HepG2 (cell line): ENCODE measurements around the gene CEL. TPM values are rescaled to one million over a fixed set of nuclear protein-coding genes. Genes with fewer than 3 reads are reported as not detected.

Experiments
- ATAC-seq: fragments of 200-7000 bp; cut with Tn5 transposase; 3 replicates; pipeline ENCODE4 v1.9.1; 2020; ENCODE audit warnings: mild to moderate bottlenecking, moderate library complexity
- BruUV-seq: library from RNA; stranded (reverse); fragments of 400-500 nt; replicated peaks from 2 replicates; lab custom pipeline; 2021; lab: Mats Ljungman, UMichigan
- CTCF ChIA-PET: fragments of 300-600 bp; formaldehyde crosslinking; extraction: SDS; loops from one replicate; lab custom pipeline; 2021; ENCODE audit warnings: low total read pairs, inconsistent platforms, low intra/inter-chr PET ratio; lab: Yijun Ruan, JAX
- POLR2A ChIA-PET: fragments of 350-600 bp; sonication (Branson Sonifier 250); formaldehyde crosslinking; loops from one replicate; lab custom pipeline; 2020; ENCODE audit warnings: antibody characterized with exemption, inconsistent platforms; lab: Yijun Ruan, JAX
- DNase-seq: peaks from one replicate; pipeline ENCODE4 v3.0.0-alpha.2; 2015; ENCODE audit warnings: low spot score
- FAIRE-seq: peaks from 3 replicates; lab custom pipeline; 2011; peaks lifted over from hg19 to GRCh38; lab: Jason Lieb, UNC
- H2AFZ ChIP-seq: one replicate; pipeline ENCODE4 v1.6.1; 2011; ENCODE audit warnings: low read length, inconsistent platforms
- H3K27ac ChIP-seq: fragments of 300-600 bp; 3 replicates; pipeline ENCODE4 v1.8.0; 2011; ENCODE audit warnings: mixed run types, mild to moderate bottlenecking, mixed read lengths, low read length, inconsistent platforms; ENCODE audit not compliant: insufficient read depth; ENCODE audit errors: extremely low read length
- H3K27me3 ChIP-seq, 2 experiments: fragments of 200-600 bp in 1 of 2; 2 replicates in 1 of 2; 3 replicates in 1 of 2; pipeline versions ENCODE4 v1.6.0 to v1.8.0; 2011; ENCODE audit warnings: low read length in 2 of 2, mild to moderate bottlenecking in 2 of 2, moderate library complexity in 2 of 2, inconsistent platforms in 1 of 2; ENCODE audit not compliant: insufficient read depth in 2 of 2, control insufficient read depth in 1 of 2
- H3K36me3 ChIP-seq, 2 experiments: fragments of 200-600 bp in 1 of 2; replicated peaks in 1 of 2; 2 replicates in 1 of 2; 3 replicates in 1 of 2; pipeline versions ENCODE4 v1.5.1 to v1.8.0; 2011; ENCODE audit warnings: low read length in 2 of 2, inconsistent platforms in 1 of 2; ENCODE audit not compliant: insufficient read depth in 2 of 2, control insufficient read depth in 1 of 2
- H3K4me1 ChIP-seq: 2 replicates; pipeline ENCODE4 v1.5.1; 2012; ENCODE audit warnings: low read length, inconsistent platforms; ENCODE audit not compliant: insufficient read depth
- H3K4me2 ChIP-seq: 2 replicates; pipeline ENCODE4 v1.6.0; 2011; ENCODE audit warnings: low read depth, low read length, inconsistent platforms
- H3K4me3 ChIP-seq, 3 experiments: fragments of 200-600 bp in 1 of 3; sonication (generic), shearing (Covaris generic) in 1 of 3; replicated peaks in 1 of 3; 2 replicates each; pipeline ENCODE4 v1.5.1; 2011 to 2016; ENCODE audit warnings: low read length in 3 of 3, inconsistent platforms in 2 of 3, low read depth in 2 of 3, mild to moderate bottlenecking in 2 of 3, control low read depth in 1 of 3, mixed read lengths in 1 of 3; ENCODE audit not compliant: insufficient read depth in 1 of 3
- H3K79me2 ChIP-seq: one replicate; pipeline ENCODE4 v1.6.1; 2011; ENCODE audit warnings: low read length, inconsistent platforms; ENCODE audit not compliant: insufficient read depth
- H3K9ac ChIP-seq: 2 replicates; pipeline ENCODE4 v1.6.0; 2011; ENCODE audit warnings: mild to moderate bottlenecking, low read depth, low read length, inconsistent platforms; ENCODE audit not compliant: insufficient read depth
- H3K9me3 ChIP-seq: 2 replicates; pipeline ENCODE4 v1.5.1; 2012; ENCODE audit warnings: mild to moderate bottlenecking, low read length
- H4K20me1 ChIP-seq: 2 replicates; pipeline ENCODE4 v1.6.0; 2011; ENCODE audit warnings: inconsistent platforms, mild to moderate bottlenecking, low read length, moderate library complexity; ENCODE audit not compliant: insufficient read depth
- DR1 ChIP-seq: sonication (generic); formaldehyde crosslinking; IDR thresholded peaks from 2 replicates; pipeline ENCODE4 v1.8.0; 2021; ENCODE audit warnings: mild to moderate bottlenecking, missing genetic modification reagents, inconsistent platforms
- ISL2 ChIP-seq: sonication (generic); formaldehyde crosslinking; IDR thresholded peaks from 2 replicates; pipeline ENCODE4 v1.5.0; 2020; ENCODE audit warnings: missing genetic modification reagents
- JUNB ChIP-seq: sonication (generic); formaldehyde crosslinking; IDR thresholded peaks from 2 replicates; pipeline ENCODE4 v1.8.0; 2022; ENCODE audit warnings: missing genetic modification reagents, mild to moderate bottlenecking, borderline replicate concordance
- KAT7 ChIP-seq: IDR thresholded peaks from 2 replicates; pipeline ENCODE4 v1.6.1; 2018; ENCODE audit warnings: borderline replicate concordance, missing compliant biosample characterization
- MTA1 ChIP-seq: sonication (generic); formaldehyde crosslinking; IDR thresholded peaks from 2 replicates; pipeline ENCODE4 v1.4.0; 2020; ENCODE audit warnings: missing genetic modification reagents, mild to moderate bottlenecking, borderline replicate concordance
- ZMAT3 ChIP-seq: sonication (generic); formaldehyde crosslinking; conservative IDR thresholded peaks from 2 replicates; pipeline ENCODE4 v1.7.0; 2021; ENCODE audit warnings: missing genetic modification reagents
- ZNF720 ChIP-seq: sonication (generic); formaldehyde crosslinking; IDR thresholded peaks from 2 replicates; pipeline ENCODE4 v1.4.0; 2020; ENCODE audit warnings: missing genetic modification reagents
- ZNF883 ChIP-seq: sonication (generic); formaldehyde crosslinking; IDR thresholded peaks from 2 replicates; pipeline ENCODE4 v1.5.1; 2020; ENCODE audit warnings: mild to moderate bottlenecking, missing genetic modification reagents; ENCODE audit errors: not compliant biosample characterization
- WGBS: methylation state at CpG from one replicate; pipeline ENCODE4 v1.1.6; 2017; ENCODE audit warnings: low lambda C conversion rate; 5-methylcytosine and 5-hydroxymethylcytosine counted together
- in situ Hi-C: cut with HindIII; loops from 2 replicates; pipeline ENCODE4 v1.10.0; 2017; ENCODE audit warnings: low pct_unique_long_range_greater_than_20kb; ENCODE audit not compliant: extremely low pct_ligation_motif_present
- intact Hi-C: fragments of 100-400 bp; cut with micrococcal nuclease; formaldehyde crosslinking; loops from one replicate; pipeline ENCODE4 v1.10.0; 2022; ENCODE audit not compliant: unreplicated experiment
- polyA plus RNA-seq, 8 experiments: library from polyadenylated mRNA; depleted of rRNA in 3 of 8; stranded (reverse) in 7 of 8; unstranded in 1 of 8; fragments of >200 nt; fragmentation: Illumina TruSeq in 4 of 8; extraction: Trizol in 4 of 8; gene quantifications; 2 replicates each; pipeline versions ENCODE4 v1.2.1 to v1.2.3, GENCODE V29; 2011 to 2016; ENCODE audit warnings: low read depth in 4 of 8, missing spikeins in 1 of 8, mixed read lengths in 1 of 8; ENCODE audit not compliant: insufficient read depth in 1 of 8
- total RNA-seq, 5 experiments: library from RNA; depleted of rRNA; stranded (reverse); fragments of >200 nt; fragmentation: Illumina TruSeq; extraction: Trizol; gene quantifications; 2 replicates each; pipeline ENCODE4 v1.2.3, GENCODE V29; 2016; ENCODE audit warnings: low read depth in 1 of 5
- TF ChIP-seq, protein P1 (sequence below): IDR thresholded peaks from 2 replicates; pipeline ENCODE4 v1.6.1; 2016; ENCODE audit warnings: missing compliant biosample characterization, missing genetic modification reagents, borderline replicate concordance
- TF ChIP-seq, protein P2 (sequence below): sonication (generic); formaldehyde crosslinking; conservative IDR thresholded peaks from 2 replicates; pipeline ENCODE4 v1.5.0; 2020; ENCODE audit warnings: missing genetic modification reagents
- TF ChIP-seq, protein P3 (sequence below), 2 experiments: IDR thresholded peaks; 2 replicates each; pipeline ENCODE4 v1.6.1; 2011 to 2012; ENCODE audit warnings: low read length in 2 of 2, borderline replicate concordance in 1 of 2, low read depth in 1 of 2, mild to moderate bottlenecking in 1 of 2, moderate library complexity in 1 of 2

The CEL gene
- total and polyA plus RNA-seq, 2 of the 13 experiments (the other 11 are each of a cell fraction or from before 2014, with no cell fraction given): 0.63 to 1.5 TPM

DNA sequence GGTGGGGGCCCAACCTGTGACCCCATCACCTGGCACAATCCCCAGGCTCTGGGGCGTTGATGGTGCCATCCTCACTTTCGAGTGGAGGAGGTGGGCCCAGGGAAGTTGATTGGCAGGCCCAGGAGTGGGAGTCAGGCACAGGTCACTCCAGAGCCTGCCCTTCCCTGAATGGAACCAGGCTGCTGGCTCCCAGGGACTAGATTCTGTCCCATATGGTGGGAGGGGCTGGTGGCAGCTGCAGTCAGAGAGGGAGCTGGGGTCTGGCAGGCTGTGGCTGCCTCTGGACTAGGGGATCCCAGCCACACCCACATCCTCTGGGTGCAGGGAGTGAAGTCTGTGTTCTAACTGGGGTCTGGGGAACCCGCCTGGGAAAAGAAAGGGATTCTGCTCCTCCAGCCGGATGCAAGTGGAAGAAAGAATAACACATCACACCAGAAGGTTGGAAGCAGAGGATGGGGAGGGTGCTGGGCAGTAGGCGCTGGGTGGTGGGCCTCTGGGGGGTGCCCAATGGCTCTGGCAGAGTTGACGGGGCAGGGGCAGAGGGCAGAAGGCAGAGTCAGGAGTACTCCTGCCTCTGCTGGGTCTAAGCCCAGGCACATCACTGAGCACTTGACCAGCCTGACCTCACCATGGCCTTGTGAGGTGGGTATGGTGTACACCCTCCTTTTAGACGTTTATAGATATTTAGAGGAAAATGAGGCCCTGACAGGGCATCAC lies 25.8 kb downstream of the CEL start:
- no peaks in the 10 kb centered on the region for H3K4me1 ChIP-seq
- TF ChIP-seq KAT7 (CRISPR knock-in tag): no peak
- no peak for TF ChIP-seq ZNF720
- no peak for TF ChIP-seq ZMAT3 (CRISPR knock-in tag)
- TF ChIP-seq, protein P1, sequence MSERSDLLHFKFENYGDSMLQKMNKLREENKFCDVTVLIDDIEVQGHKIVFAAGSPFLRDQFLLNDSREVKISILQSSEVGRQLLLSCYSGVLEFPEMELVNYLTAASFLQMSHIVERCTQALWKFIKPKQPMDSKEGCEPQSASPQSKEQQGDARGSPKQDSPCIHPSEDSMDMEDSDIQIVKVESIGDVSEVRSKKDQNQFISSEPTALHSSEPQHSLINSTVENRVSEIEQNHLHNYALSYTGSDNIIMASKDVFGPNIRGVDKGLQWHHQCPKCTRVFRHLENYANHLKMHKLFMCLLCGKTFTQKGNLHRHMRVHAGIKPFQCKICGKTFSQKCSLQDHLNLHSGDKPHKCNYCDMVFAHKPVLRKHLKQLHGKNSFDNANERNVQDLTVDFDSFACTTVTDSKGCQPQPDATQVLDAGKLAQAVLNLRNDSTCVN (CRISPR knock-in tag): no peak
- TF ChIP-seq ZNF883: no peak
- no peak for TF ChIP-seq JUNB
- TF ChIP-seq, protein P2, sequence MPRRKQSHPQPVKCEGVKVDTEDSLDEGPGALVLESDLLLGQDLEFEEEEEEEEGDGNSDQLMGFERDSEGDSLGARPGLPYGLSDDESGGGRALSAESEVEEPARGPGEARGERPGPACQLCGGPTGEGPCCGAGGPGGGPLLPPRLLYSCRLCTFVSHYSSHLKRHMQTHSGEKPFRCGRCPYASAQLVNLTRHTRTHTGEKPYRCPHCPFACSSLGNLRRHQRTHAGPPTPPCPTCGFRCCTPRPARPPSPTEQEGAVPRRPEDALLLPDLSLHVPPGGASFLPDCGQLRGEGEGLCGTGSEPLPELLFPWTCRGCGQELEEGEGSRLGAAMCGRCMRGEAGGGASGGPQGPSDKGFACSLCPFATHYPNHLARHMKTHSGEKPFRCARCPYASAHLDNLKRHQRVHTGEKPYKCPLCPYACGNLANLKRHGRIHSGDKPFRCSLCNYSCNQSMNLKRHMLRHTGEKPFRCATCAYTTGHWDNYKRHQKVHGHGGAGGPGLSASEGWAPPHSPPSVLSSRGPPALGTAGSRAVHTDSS (CRISPR knock-in tag): no peak
- no peak for TF ChIP-seq MTA1 (CRISPR knock-in tag)
- TF ChIP-seq DR1 (CRISPR knock-in tag): no peak
- TF ChIP-seq, protein P3, sequence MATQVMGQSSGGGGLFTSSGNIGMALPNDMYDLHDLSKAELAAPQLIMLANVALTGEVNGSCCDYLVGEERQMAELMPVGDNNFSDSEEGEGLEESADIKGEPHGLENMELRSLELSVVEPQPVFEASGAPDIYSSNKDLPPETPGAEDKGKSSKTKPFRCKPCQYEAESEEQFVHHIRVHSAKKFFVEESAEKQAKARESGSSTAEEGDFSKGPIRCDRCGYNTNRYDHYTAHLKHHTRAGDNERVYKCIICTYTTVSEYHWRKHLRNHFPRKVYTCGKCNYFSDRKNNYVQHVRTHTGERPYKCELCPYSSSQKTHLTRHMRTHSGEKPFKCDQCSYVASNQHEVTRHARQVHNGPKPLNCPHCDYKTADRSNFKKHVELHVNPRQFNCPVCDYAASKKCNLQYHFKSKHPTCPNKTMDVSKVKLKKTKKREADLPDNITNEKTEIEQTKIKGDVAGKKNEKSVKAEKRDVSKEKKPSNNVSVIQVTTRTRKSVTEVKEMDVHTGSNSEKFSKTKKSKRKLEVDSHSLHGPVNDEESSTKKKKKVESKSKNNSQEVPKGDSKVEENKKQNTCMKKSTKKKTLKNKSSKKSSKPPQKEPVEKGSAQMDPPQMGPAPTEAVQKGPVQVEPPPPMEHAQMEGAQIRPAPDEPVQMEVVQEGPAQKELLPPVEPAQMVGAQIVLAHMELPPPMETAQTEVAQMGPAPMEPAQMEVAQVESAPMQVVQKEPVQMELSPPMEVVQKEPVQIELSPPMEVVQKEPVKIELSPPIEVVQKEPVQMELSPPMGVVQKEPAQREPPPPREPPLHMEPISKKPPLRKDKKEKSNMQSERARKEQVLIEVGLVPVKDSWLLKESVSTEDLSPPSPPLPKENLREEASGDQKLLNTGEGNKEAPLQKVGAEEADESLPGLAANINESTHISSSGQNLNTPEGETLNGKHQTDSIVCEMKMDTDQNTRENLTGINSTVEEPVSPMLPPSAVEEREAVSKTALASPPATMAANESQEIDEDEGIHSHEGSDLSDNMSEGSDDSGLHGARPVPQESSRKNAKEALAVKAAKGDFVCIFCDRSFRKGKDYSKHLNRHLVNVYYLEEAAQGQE (IDR thresholded peaks at IDR 0.05; ENCODE audit: borderline replicate concordance in 1 of 2, low read depth in 1 of 2, low read length in 2 of 2): no peak
- TF ChIP-seq ISL2 (CRISPR knock-in tag): no peak
- ChIA-PET CTCF (no interaction called here), POLR2A (no interaction called here)
- ATAC-seq (no peak), FAIRE-seq (no peak), DNase-seq (no peak)
- H3K9me3 ChIP-seq: no peaks in the 10 kb centered on the region
- no peaks in the 10 kb centered on the region for H4K20me1 ChIP-seq
- no peak overlapping the region for H2AFZ ChIP-seq
- H3K36me3 ChIP-seq: no peaks in the 10 kb centered on the region
- no peak overlapping the region for H3K4me2 ChIP-seq
- intact Hi-C loops: no loop called here
- in situ Hi-C loops: no loop called here
- H3K4me3 ChIP-seq: no peak overlapping the region
- no peaks in the 10 kb centered on the region for H3K79me2 ChIP-seq
- no TSS peak for BruUV-seq
- 34% methylated on average over 6 of the region's 7 CpGs for WGBS
- H3K9ac ChIP-seq: no peak overlapping the region
- no peak overlapping the region for H3K27ac ChIP-seq
- H3K27me3 ChIP-seq: peaks cover 0 to 15% of the 10 kb centered on the region in 2 experiments; a peak in 2 of 5 replicates
